ENCODE data around the gene NME9.

Gene NME9

DNA sequence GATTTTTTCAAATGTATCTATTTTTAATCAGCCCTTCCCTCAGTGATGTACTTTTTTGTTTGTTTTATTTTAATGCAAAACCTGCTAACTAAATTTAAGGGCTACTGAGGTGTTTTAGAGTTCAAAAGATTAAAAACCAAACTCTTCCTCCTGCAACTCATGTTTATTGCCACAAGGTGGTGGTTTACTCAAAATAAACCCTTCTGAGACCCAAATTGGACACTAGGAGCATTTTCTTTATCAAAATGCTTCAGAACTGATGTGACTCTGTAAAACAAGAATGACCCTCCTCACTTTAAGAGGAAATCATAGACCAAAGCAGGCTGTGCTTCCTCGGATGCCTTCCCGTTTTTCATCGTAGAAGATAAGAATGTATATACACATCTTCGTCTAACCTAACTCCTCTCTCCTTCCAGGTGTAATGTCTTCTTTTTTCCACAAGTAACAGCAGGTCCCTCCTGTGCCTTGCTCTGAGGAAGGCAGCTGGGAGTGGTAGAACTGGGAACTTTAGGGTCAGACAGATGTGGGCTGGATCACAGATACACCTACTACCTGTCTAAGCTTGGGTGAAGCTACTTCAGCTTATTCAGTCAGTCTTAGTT, 2.9 kb upstream of the NME9 start:
- DNase-seq (ENCODE audit: low spot score), result peak; percentile 26

- DNase-seq (ENCODE audit: low spot score), result no peak
Observed at GRCh38 chr3:138331143-138331894, 1.7 kb upstream of the NME9 start.

- DNase-seq (ENCODE audit: low spot score), result no peak
Observed at GRCh38 chr3:138329984-138330293, 288 bp upstream of the NME9 start.

GRCh38 chr3:138328341-138328740, 1.3 kb downstream of the NME9 start:
- DNase-seq (ENCODE audit: low spot score), result no peak

DNA sequence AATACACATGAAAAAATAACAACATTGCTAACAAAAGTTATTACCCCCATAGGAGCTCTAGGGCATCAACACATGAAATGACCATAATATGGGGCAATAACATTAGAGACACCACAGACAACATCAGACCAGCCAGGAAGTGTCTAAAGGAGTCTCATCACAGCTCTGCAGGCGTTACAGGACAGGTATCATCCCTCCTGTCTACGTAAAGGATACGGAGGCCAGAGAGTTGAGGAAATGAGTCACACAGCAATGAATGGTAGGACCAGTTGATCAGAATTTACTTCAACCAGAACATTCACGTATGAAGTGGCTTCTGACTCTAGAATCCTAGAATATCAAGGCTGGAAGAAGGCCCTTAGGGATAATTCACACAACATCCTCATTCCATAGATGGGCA, 1.8 kb downstream of the NME9 start:
- DNase-seq (ENCODE audit: low spot score), result no peak

DNA sequence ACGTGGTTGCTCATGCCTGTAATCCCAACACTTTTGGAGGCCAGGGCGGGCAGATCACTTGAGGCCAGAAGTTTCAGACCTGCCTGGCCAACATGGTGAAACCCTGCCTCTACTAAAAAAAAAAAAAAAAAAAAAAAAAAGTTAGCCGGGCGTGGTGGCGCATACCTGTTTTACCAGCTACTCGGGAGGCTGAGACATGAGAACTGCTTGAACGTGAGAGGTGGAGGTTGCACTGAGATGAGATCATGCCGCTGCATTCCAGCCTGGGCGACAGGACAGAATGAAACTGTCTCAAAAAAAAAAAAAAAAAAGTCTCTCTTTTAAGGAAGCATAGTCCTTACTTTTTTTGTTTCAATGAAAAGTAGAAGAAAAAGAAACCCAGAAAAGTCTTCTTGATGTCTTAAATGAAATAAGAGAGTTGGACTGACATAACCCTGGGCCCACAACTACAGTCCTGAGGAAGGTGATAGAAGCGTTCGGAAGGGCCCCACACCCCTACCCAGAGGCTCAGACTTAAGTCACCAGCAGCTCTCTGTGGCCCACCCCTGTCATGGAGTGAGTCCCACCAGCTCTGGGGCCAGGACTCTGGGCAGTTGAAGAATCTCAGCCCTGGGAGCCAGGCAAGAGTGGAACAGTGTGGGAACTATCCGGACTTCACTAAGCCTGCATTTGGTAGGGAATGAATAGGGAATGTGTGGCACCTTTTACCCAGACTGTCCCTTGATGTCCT, 2.6 kb downstream of the NME9 start:
- DNase-seq (ENCODE audit: low spot score), result no peak

- no peak for DNase-seq (ENCODE audit: low spot score)
Observed at GRCh38 chr3:138325990-138326389, 3.7 kb downstream of the NME9 start.

- no peak for DNase-seq (ENCODE audit: low spot score)
Observed at GRCh38 chr3:138323971-138324370, 5.7 kb downstream of the NME9 start.

DNA sequence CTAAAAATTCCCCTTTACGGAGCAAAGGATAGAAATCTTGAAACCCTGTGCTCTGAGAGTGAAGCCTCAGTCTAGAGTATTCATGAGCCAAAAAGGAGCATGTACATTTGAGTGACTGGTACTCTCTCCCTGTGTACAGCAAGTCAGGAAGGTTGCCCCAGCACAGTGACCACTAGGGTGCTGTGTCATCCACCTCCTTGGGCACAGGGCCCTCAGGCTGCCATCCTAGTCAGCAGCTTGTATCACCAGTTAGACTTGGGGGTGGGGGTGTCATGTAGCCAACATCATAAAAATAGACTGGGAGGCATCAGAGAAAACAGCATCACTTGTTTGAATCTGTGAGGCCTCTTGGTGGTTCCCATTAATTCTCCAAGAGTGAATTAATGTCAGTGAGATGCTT, 12.0 kb downstream of the NME9 start:
- no peak for DNase-seq (ENCODE audit: low spot score)

GRCh38 chr3:138314751-138315150, 14.9 kb downstream of the NME9 start:
- DNase-seq (ENCODE audit: low spot score), result no peak

DNA sequence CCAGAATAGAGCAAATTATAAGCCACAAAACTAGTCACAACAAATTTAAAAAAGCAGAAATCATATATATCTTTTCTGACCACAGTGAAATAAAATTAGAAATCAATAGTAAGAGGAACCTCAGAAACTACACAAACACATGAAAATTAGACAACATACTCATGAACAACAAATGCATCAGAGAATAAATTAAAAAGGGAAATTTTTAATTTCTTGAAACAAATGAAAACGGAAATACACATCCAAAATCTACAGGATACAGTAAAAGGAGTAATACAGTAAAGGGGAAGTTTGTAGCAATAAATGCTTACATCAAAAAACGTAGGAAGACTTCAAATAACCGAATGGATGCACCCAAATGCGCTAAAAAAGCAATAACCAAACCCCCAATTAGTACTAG, 19.2 kb downstream of the NME9 start:
- DNase-seq (ENCODE audit: low spot score), result no peak

DNA sequence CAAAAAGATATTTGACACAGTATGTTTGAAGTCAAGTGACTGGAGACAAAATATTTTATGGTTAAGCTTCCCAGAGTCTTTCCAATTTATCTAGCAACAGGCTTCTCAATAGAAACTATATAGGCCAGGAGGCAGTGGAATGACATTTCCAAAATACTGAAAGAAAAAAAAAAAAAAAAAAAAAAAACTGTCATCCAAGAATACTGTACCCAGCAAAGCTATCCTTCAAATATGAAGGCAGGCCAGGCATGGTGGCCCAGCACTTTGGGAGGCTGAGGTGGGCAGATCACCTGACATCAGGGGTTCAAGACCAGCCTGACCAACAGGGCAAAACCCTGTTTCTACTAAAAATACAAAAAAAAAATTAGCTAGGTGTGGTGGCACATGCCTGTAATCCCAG, 20.9 kb downstream of the NME9 start:
- DNase-seq (ENCODE audit: low spot score), result no peak

- no peak for DNase-seq (ENCODE audit: low spot score)
Observed at GRCh38 chr3:138307899-138308298, 21.8 kb downstream of the NME9 start.

- DNase-seq (ENCODE audit: low spot score), result no peak
Observed at GRCh38 chr3:138303474-138303873, 26.2 kb downstream of the NME9 start.

DNA sequence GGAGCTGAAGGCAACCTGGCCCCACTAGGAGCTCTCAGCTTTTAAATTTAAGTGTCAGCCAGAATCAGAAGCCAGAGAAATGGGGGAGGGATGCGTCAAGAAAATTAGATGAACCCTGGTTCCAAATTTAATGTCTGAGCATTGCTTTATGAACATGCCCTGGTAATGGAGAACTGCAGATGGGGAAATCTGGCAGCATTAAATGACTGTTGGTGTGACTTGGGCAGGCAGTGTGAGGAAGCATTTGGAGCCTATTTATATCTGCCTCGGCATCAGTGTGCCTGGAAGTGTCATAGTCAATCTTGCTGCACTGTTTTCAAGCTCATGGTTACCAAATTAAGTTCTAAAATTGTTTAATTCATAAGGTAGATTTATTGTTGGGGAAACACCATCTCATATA, 29.0 kb downstream of the NME9 start:
- no peak for DNase-seq (ENCODE audit: low spot score)

DNA sequence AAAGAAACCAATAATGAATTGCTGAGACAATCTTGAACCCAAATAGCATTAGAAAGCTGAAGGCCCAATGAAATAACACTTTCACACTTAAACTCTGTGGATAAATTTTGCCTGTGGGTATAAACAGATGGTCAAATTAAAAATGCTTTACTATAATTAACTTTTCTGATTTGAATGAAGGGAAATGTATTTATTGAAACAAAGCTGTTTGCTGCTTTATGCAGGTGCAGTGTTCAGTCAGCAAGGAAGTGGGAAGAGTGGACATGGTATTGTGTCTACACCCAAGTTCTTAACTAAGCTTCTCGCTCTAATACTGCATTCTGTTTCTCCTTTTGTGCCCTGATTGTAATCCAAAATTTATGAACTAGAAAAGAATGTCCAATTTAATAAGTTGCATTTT, 31.8 kb downstream of the NME9 start:
- DNase-seq (ENCODE audit: low spot score), result no peak

DNA sequence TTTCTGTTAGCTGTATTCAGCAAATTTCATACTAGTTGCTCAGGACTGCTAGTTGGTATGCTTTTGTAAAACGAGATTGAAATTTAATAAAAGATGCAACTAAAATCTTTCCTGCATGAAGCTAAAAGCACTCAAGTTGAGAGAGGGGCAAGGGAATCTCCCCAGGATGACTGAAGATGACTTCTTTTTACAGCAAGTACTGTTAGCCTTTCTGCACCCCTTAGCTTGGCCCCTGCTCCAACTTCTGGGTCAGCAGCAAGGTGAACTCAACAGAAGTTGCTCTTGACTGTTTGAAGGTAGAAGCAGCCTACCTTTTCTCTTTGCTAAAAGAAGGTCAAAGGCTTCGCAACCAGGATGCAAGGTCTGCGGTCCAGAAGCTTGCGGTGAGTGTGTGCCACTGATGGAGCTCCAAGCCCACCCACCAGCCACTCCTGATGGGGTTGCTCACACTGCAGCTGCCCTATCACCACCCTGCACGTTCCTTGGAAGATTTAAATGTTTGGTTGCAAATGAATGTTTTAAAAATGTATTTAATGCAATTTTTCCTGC, 32.5 kb downstream of the NME9 start:
- DNase-seq (ENCODE audit: low spot score), result no peak

GRCh38 chr3:138296639-138297038, 33.0 kb downstream of the NME9 start:
- no peak for DNase-seq (ENCODE audit: low spot score)

DNA sequence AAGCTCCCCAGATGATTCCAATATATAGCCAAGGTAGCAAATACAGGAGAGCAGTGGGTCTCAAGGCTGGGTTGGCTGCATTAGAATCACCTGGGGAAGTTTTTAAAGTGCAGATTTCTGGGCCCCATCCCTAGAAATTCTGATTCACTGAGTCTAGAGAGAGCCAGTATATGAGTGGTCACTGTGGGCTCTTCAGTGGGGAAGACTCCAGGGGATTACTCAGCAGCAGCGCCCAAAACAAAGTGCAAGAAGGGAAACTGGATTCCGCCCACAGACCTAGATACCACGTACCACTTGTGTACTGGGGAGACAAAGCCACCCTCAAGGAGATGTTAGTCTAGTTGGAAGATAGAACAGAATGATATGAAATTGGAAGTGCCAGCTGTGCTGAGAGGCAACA, 40.0 kb downstream of the NME9 start:
- no peak for DNase-seq (ENCODE audit: low spot score)

GRCh38 chr3:138289260-138289659, 40.4 kb downstream of the NME9 start:
- DNase-seq (ENCODE audit: low spot score), result no peak

DNA sequence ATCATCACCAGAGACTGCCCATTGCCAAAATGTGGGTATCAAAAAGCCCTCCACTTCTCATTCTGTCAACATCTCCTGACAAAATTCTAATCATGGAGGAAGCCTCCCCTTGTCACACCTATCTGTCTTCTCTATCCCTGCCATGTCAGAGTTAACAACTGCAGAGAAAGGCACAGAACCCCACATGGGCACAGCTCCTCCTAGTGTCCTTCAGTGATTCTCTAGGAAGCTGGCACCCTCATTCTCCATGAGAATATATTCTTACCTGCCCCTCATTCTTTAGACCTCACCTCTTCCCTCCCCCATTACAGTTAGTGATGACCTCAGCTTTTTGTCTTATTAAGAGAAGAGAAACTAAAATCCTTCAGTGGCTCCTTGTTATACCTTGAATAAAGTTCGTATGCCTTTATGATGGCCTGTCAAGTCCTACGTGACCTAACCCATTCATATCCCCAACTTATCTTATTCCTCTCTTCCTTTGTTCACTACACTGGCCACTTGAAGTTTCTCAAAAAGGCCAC, 44.6 kb downstream of the NME9 start:
- no peak for DNase-seq (ENCODE audit: low spot score)

DNA sequence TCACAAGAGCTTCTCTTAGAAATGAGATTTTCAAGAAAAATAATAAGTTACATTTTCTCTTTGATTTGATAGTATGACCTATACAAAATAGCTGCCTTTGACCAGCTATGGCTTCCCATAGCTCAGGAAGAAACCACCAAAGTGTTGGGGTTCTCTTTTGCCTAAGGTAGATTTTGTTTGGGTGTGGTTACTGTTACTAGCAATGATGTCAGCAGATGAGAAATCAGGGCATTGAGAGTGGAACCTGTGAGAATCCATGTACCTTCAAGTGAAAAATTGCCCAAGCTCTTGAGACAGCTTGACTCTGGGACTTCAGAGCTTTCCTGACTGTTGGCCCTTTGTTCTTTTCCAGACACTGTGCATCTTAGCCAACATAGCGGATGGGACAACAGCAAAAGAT, 45.6 kb downstream of the NME9 start:
- DNase-seq (ENCODE audit: low spot score), result no peak

- DNase-seq (ENCODE audit: low spot score), result no peak
Observed at GRCh38 chr3:138282836-138283235, 46.8 kb downstream of the NME9 start.
